Stimulated activated effector memory CD8-positive, alpha-beta T cell treated with anti-CD3 and anti-CD28 coated beads, Interleukin-12 subunit alpha, Interleukin-12 subunit beta, amount 100 ng/mL, for 72 hours (primary cell): Measurements from ENCODE around the gene MPC2.

Experiments used
- ATAC-seq: fragments of 150-1000 bp; cut with Tn5 transposase; 2 replicates; pipeline ENCODE4 v1.10.0; 2021
- DNase-seq, 2 donors: peaks; one replicate each; pipeline ENCODE4 v3.0.0; 2021 to 2022; ENCODE audit warnings: low spot score in 2 of 2
- H3K27ac Mint-ChIP-seq: one replicate; pipeline ENCODE4 v1.8.0; 2022; ENCODE audit warnings: mild to moderate bottlenecking, mixed read lengths
- H3K36me3 Mint-ChIP-seq: one replicate; pipeline ENCODE4 v1.8.0; 2022; ENCODE audit warnings: mild to moderate bottlenecking, mixed read lengths
- H3K4me1 Mint-ChIP-seq: one replicate; pipeline ENCODE4 v1.8.0; 2022; ENCODE audit warnings: mixed read lengths
- H3K4me3 Mint-ChIP-seq: one replicate; pipeline ENCODE4 v1.8.0; 2022; ENCODE audit warnings: mild to moderate bottlenecking, mixed read lengths
- H3K9me3 Mint-ChIP-seq: one replicate; pipeline ENCODE4 v1.8.0; 2022; ENCODE audit warnings: mixed read lengths

Gene MPC2

GRCh38 chr1:167923324-167924056 lies 13.4 kb downstream of the MPC2 start:
- H3K4me3 Mint-ChIP-seq, result no peak overlapping the region
- ATAC-seq (no peak), DNase-seq (no peak)
- H3K36me3 Mint-ChIP-seq, result peaks cover 6% of the 10 kb centered on the region
- no peaks in the 10 kb centered on the region for H3K4me1 Mint-ChIP-seq
- no peaks in the 10 kb centered on the region for H3K9me3 Mint-ChIP-seq
- no peak overlapping the region for H3K27ac Mint-ChIP-seq

- ATAC-seq (no peak), DNase-seq (no peak)
- H3K4me1 Mint-ChIP-seq, result no peaks in the 10 kb centered on the region
- H3K27ac Mint-ChIP-seq, result no peak overlapping the region
- H3K36me3 Mint-ChIP-seq, result peaks cover 14% of the 10 kb centered on the region
- no peaks in the 10 kb centered on the region for H3K9me3 Mint-ChIP-seq
- H3K4me3 Mint-ChIP-seq, result no peak overlapping the region
Measured at GRCh38 chr1:167922611-167923074, 14.2 kb downstream of the MPC2 start.

DNA sequence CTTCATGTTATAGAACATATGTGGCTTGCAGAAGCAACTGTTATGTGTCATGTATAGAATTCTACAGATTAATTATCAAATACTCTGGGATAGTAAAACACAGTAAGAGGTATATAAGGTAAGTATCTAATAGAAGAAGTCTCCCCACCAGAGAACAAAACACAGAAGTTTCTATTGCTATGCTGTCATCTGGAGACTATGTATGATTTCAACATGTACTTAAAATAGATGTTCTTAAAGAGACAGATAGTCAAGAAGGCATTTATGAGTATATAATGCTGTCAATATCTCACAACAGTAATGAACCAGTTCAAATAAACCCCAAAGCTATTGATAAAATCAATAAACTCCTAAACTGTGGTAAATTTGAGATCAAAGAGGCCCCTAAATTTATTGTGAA lies 14.8 kb downstream of the MPC2 start:
- Mint-ChIP-seq H3K9me3 (no peaks in the 10 kb centered on the region), H3K36me3 (peaks cover 20% of the 10 kb centered on the region), H3K4me1 (no peaks in the 10 kb centered on the region), H3K27ac (no peak overlapping the region), H3K4me3 (no peak overlapping the region)
- no peak for DNase-seq
- no peak for ATAC-seq

DNA sequence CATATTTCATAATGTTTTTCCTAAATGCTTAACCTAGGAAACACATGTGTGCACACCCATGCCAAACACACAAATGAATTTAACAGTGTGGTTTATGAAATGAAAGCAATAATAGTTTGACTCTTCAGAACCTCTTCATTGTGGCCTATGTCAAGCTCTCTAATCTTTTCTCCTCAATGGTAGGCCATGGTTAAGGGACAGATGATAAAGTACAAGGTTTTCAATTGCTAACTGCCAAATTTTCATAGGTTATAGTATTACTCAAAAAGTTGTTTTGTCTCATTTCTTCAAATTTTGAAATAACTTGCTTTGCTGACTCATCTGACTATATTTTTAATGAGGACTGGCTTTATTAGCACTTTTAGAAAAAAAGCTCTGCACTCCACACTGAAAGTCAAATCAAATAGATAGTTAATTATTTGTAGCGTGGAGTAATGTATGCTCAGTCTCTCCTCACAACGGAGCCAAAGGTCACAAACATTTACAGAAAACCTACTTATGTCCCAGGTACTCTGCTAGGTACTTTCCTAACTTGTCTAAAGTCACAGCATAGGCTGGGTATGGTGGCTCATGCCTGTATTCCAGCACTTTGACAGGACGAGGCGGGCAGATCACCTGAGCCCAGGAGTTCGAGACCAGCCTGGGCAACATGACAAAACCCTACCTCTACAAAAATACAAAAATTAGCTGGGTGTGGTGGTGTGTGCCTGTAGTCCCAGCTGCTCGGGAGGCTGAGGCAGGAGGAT lies 19.9 kb downstream of the MPC2 start:
- ATAC-seq, result no peak
- Mint-ChIP-seq H3K4me3 (no peak overlapping the region), H3K27ac (no peak overlapping the region), H3K9me3 (no peaks in the 10 kb centered on the region), H3K36me3 (peaks cover 32% of the 10 kb centered on the region), H3K4me1 (no peaks in the 10 kb centered on the region)
- no peak for DNase-seq

DNA sequence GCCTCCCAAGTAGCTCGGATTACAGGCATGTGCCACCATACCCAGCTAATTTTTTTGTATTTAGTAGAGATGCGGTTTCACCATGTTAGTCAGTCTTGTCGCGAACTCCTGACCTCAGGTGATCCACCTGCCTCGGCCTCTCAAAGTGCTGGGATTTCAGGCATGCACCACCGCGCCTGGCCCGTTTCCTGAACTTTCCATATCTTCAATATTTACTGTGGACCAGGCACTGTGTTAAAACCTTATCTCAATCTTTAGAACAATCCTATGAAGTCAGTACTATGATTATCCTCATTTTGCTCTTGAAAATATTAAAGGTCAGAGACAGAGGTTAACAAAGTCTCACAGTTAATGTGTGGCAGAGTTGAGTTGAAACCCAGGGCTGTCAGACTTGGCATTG lies 21.3 kb downstream of the MPC2 start:
- Mint-ChIP-seq H3K4me3 (no peak overlapping the region), H3K4me1 (no peaks in the 10 kb centered on the region), H3K27ac (no peak overlapping the region), H3K9me3 (no peaks in the 10 kb centered on the region), H3K36me3 (peaks cover 32% of the 10 kb centered on the region)
- DNase-seq, result no peak
- ATAC-seq, result no peak

GRCh38 chr1:167913895-167914496 lies 22.9 kb downstream of the MPC2 start, which contains the start of gene ADCY10:
Gene ADCY10, minus strand, starts transcription at chr1:167914134. Its CDS starts 8,994 bp downstream, at chr1:167905140.
- H3K9me3 Mint-ChIP-seq, result peaks cover 4% of the 10 kb centered on the region
- no peak within 1 kb of the TSS for H3K27ac Mint-ChIP-seq
- ATAC-seq (no peak), DNase-seq (no peak)
- peaks cover 28% of the 10 kb centered on the region for H3K36me3 Mint-ChIP-seq
- H3K4me1 Mint-ChIP-seq, result no peaks in the 10 kb centered on the region
- H3K4me3 Mint-ChIP-seq, result no peak within 1 kb of the TSS

DNA sequence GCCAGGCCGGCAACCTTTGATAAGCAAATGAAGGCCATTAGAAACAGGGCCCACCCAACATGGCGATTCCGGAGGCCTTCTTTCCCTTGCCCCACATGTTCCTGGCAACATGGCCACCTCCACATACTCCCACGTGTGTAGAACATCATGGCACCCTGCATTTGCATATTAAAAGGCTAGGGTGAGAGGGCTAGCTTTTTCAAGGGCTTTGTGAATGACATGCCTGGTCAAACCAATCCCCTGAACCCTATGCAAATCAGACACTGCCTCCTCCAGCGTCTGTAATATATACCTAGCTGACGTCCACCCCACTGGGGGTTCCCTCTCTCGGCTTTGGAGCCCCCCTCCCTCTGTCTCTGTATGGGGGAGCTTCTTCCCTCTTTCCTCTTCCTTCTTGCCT lies 24.6 kb downstream of the MPC2 start:
- peaks cover 15% of the 10 kb centered on the region for H3K36me3 Mint-ChIP-seq
- no peak for ATAC-seq
- H3K4me1 Mint-ChIP-seq, result no peaks in the 10 kb centered on the region
- DNase-seq, result no peak
- peaks cover 4% of the 10 kb centered on the region for H3K9me3 Mint-ChIP-seq
- no peak overlapping the region for H3K27ac Mint-ChIP-seq
- H3K4me3 Mint-ChIP-seq, result no peak overlapping the region

DNA sequence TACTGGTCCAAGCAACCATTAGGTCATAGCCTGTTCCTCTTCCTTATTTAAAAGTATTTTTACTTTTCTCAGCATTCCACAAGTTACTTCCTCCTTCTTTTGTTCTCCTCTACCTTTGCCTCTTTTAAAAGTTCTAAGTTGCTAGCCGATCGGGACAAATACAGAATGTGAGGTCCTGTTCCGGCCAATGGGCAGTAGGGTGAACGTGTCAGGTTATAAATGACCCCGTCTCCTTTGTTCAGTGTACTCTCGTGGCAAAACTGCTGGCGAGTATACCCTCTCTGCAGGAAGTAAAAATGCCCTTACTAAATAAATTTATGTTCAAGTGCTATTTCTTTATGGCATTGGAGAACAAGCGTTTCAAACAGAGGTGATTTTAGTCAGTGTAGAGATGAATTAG lies 25.5 kb downstream of the MPC2 start:
- Mint-ChIP-seq H3K4me3 (no peak overlapping the region), H3K27ac (no peak overlapping the region), H3K9me3 (peaks cover 4% of the 10 kb centered on the region), H3K4me1 (no peaks in the 10 kb centered on the region), H3K36me3 (peaks cover 6% of the 10 kb centered on the region)
- ATAC-seq (no peak), DNase-seq (no peak)

DNA sequence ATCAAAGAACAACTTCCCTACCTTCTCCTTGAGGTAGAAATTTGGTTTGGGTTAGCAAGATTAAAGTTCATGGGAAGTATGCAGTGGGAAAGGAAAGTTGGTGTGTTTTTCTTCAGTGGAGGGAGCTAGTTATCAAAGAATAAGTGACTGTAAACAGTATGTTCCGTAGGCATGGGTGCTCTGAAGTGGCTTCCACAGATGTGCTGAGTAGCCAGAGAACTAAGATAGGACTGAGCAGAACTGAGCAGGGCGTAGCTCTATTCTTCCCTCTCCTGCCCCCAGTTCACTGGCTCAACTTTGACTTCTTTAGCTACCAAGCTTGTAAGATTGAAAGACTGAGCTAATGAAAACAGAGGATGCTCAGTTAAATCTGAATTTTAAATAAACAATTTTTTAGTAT lies 26.3 kb downstream of the MPC2 start:
- Mint-ChIP-seq H3K36me3 (no peaks in the 10 kb centered on the region), H3K4me1 (no peaks in the 10 kb centered on the region), H3K27ac (no peak overlapping the region), H3K4me3 (no peak overlapping the region), H3K9me3 (peaks cover 4% of the 10 kb centered on the region)
- ATAC-seq (no peak), DNase-seq (no peak)

DNA sequence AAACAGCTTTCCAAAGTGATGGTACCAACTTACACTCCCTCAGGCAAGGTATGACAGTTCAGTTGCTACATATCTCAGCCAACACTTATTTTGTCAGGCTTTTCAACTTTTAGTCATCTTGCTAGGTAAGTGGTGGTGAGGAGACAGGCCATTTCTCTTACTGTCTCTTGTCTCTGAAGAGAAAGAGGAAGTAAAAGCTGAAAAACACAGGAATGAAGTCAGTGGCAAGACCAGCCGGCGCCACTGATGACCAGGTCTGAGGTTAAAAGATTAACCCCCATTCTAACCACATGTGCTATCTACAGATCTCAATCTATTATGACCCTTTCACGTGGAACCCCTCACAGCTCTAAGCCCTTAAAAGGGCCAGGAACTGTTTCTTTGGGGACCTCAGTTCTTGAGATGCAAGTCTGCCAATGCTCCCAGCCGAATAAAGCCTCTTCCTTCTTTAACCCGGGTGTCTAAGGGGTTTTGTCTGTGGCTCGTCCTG lies 27.1 kb downstream of the MPC2 start:
- no peaks in the 10 kb centered on the region for H3K4me1 Mint-ChIP-seq
- DNase-seq, result no peak
- peaks cover 4% of the 10 kb centered on the region for H3K9me3 Mint-ChIP-seq
- no peak overlapping the region for H3K4me3 Mint-ChIP-seq
- H3K27ac Mint-ChIP-seq, result no peak overlapping the region
- ATAC-seq, result peak; percentile 48
- no peaks in the 10 kb centered on the region for H3K36me3 Mint-ChIP-seq

DNA sequence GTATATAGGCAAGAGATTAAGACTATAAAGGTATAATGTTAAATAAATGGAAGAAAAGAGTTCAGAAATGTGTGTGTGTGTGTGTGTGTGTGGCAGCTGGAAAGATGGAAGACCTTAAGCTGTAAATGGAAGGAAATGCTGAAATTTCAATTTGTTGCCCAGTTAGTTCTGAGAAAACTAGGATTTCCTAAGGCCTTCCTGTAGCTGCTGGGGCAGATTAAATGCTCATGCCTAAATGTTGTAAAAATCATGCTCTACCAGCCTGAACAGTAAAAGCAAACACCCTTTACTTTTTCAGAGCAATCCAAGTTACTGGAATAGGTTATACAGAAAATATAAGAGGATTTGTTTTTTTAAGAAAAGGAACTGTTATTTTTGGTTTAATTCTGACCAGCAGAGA lies 31.2 kb downstream of the MPC2 start:
- no peak overlapping the region for H3K4me3 Mint-ChIP-seq
- no peak overlapping the region for H3K27ac Mint-ChIP-seq
- H3K9me3 Mint-ChIP-seq, result peaks cover 4% of the 10 kb centered on the region
- no peak for ATAC-seq
- H3K36me3 Mint-ChIP-seq, result no peaks in the 10 kb centered on the region
- DNase-seq, result no peak
- no peaks in the 10 kb centered on the region for H3K4me1 Mint-ChIP-seq

GRCh38 chr1:167905182-167905581 lies 31.7 kb downstream of the MPC2 start:
- DNase-seq (no peak), ATAC-seq (no peak)
- H3K4me1 Mint-ChIP-seq, result no peaks in the 10 kb centered on the region
- H3K27ac Mint-ChIP-seq, result no peak overlapping the region
- H3K9me3 Mint-ChIP-seq, result peaks cover 3% of the 10 kb centered on the region
- H3K36me3 Mint-ChIP-seq, result no peaks in the 10 kb centered on the region
- no peak overlapping the region for H3K4me3 Mint-ChIP-seq

GRCh38 chr1:167904652-167905130 lies 32.2 kb downstream of the MPC2 start:
- no peak for ATAC-seq
- no peak overlapping the region for H3K4me3 Mint-ChIP-seq
- no peaks in the 10 kb centered on the region for H3K36me3 Mint-ChIP-seq
- no peak for DNase-seq
- no peak overlapping the region for H3K27ac Mint-ChIP-seq
- H3K4me1 Mint-ChIP-seq, result no peaks in the 10 kb centered on the region
- no peaks in the 10 kb centered on the region for H3K9me3 Mint-ChIP-seq

DNA sequence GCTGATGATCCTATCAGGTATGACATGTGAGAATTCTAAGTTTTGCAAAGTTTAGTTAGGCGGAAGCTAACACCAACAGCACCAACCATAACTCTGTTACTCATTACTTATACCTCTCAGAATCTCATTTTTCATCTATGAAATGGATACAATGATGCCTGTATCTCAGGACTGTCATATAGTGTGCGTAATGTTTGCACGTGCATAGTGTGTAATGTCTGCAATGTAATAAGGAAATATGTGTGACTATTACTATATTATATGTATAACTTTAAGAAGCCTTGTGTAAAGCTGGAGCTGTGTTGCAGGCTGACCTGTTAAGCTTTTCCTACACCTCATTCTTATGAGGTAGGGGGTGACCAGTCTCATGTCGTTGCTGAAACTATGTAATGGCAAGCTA lies 36.0 kb downstream of the MPC2 start:
- ATAC-seq, result no peak

DNA sequence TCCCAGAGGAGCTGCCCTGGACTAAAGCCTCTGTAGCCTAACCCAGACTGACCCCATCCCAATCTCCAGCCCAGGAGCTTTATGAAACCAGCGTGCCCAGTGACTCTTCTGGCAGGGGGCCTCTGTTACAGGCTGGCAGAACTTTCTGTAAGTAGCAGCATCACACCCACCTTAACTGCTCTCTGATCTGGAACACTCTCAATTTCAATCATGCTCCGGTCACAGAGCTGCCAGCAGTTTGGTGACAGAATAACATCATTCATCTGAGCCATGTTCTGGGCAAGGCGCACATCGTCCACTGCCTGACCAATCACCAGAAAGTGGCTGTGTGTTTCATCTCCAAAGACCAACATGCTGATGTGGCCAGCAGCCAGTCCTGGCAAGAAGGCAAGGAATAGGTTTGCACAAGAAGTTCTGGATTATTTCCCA lies 37.6 kb downstream of the MPC2 start:
- no peaks in the 10 kb centered on the region for H3K36me3 Mint-ChIP-seq
- H3K4me1 Mint-ChIP-seq, result no peaks in the 10 kb centered on the region
- H3K27ac Mint-ChIP-seq, result no peak overlapping the region
- no peak for DNase-seq
- ATAC-seq, result peak; percentile 55
- H3K9me3 Mint-ChIP-seq, result no peaks in the 10 kb centered on the region
- H3K4me3 Mint-ChIP-seq, result no peak overlapping the region

More for the DNA sequence above, 36.0 kb downstream of the MPC2 start:
- H3K4me1 Mint-ChIP-seq, result no peaks in the 10 kb centered on the region
- no peak overlapping the region for H3K27ac Mint-ChIP-seq
- no peak overlapping the region for H3K4me3 Mint-ChIP-seq
- DNase-seq, result no peak
- no peaks in the 10 kb centered on the region for H3K9me3 Mint-ChIP-seq
- no peaks in the 10 kb centered on the region for H3K36me3 Mint-ChIP-seq
